ENCODE measurements around the gene LAMB2. TPM values are rescaled to one million over a fixed set of nuclear protein-coding genes. Genes with fewer than 3 reads are reported as not detected.

The LAMB2 gene
- total and polyA plus RNA-seq, 2 of the 8 experiments (the other 6 are each of a cell fraction or from before 2014, with no cell fraction given): 112 to 153 TPM

- Histone ChIP-seq H2AK5ac (ENCODE audit: low read depth, low read length) (0 out of 2 replicates have a peak within 1 kb of the TSS, but pooled peaks have one; percentile 39), H2BK5ac (ENCODE audit: low read depth, low read length) (peak within 1 kb of the TSS; percentile 97), H3K79me2 (ENCODE audit: control insufficient read depth in 1 of 2, insufficient read depth in 2 of 2, low read length in 2 of 2) (peaks cover 0 to 14% of the 10 kb centered on the region in 2 experiments; a peak in 2 of 4 replicates), H2BK120ac (replicated peaks; ENCODE audit: low read depth, low read length) (no peak within 1 kb of the TSS), H3K4me3 (ENCODE audit: extremely low read depth in 1 of 4, insufficient read depth in 2 of 4, low read depth in 3 of 4, low read length in 4 of 4) (peak within 1 kb of the TSS; percentile 82 to 87 (median 84)), H2AFZ (ENCODE audit: low read length) (peak within 1 kb of the TSS; percentile 85; the same call in 1 of the 2 replicates), H2BK12ac (ENCODE audit: low read depth, low read length) (no peak within 1 kb of the TSS), H3K9me3 (ENCODE audit: insufficient read depth in 2 of 2, low read depth in 1 of 2, low read length in 1 of 2) (no peaks in the 10 kb centered on the region), H4K91ac (replicated peaks; ENCODE audit: insufficient read length, low read length) (peak within 1 kb of the TSS; percentile 48), H3K4ac (replicated peaks; ENCODE audit: insufficient read length, low read depth, low read length) (peak within 1 kb of the TSS; percentile 33), H4K8ac (ENCODE audit: extremely low read depth, insufficient read depth, low read length) (peak within 1 kb of the TSS; percentile 93; the same call in 1 of the 2 replicates), H3K27me3 (replicated peaks in 1 of 4; ENCODE audit: control insufficient read depth in 3 of 4, extremely low read depth in 1 of 4, insufficient read depth in 3 of 4, low read length in 3 of 4) (no peaks in the 10 kb centered on the region), H3K79me1 (ENCODE audit: low read depth, low read length) (no peaks in the 10 kb centered on the region; the same call in 1 of the 2 replicates), H4K5ac (ENCODE audit: insufficient read length, low read depth, low read length) (peak within 1 kb of the TSS; percentile 84), H2BK20ac (ENCODE audit: low read length) (no peak within 1 kb of the TSS), H4K20me1 (replicated peaks in 1 of 2; ENCODE audit: control insufficient read depth in 1 of 2, insufficient read depth in 2 of 2, low read length in 2 of 2) (peaks cover 4 to 6% of the 10 kb centered on the region in 2 experiments), H3K36me3 (ENCODE audit: control insufficient read depth in 2 of 4, insufficient read depth in 4 of 4, low read length in 3 of 4) (peaks cover 24 to 43% (median 33%) of the 10 kb centered on the region in 4 experiments), H3K56ac (replicated peaks; ENCODE audit: insufficient read length, low read depth, low read length) (peak within 1 kb of the TSS; percentile 62), H3K14ac (ENCODE audit: insufficient read length) (no peak within 1 kb of the TSS), H3K23me2 (ENCODE audit: low read depth, low read length) (peaks cover 8% of the 10 kb centered on the region), H3K4me1 (replicated peaks in 1 of 4; ENCODE audit: control insufficient read depth in 3 of 4, insufficient read depth in 4 of 4, low read length in 3 of 4) (peaks cover 0 to 9% (median 3%) of the 10 kb centered on the region in 4 experiments; a peak in 5 of 7 replicates), H3K9ac (replicated peaks in 1 of 4; ENCODE audit: extremely low read depth in 1 of 4, low read depth in 3 of 4, low read length in 3 of 4) (peak within 1 kb of the TSS; percentile 82 to 94 (median 92)), H3K23ac (ENCODE audit: insufficient read length) (no peak within 1 kb of the TSS), H3K27ac (ENCODE audit: low read depth, low read length) (peak within 1 kb of the TSS; percentile 96), H2BK15ac (ENCODE audit: low read length) (peak within 1 kb of the TSS; percentile 99; the same call in 1 of the 2 replicates), H3K18ac (ENCODE audit: extremely low read depth, low read length) (peak within 1 kb of the TSS; percentile 99), H3K4me2 (ENCODE audit: insufficient read depth in 1 of 2, low read depth in 2 of 2, low read length in 2 of 2) (peak within 1 kb of the TSS; percentile 78 to 79)
- ChIA-PET CTCF (ENCODE audit: partially characterized antibody) (interaction anchor here (1.0 to 4.5 kb wide), 5 partner anchors 9 to 84 kb away, joined by 3 to 34 read pairs (median 5); partner anchors contain the start of genes QRICH1 and USP19), POLR2A (ENCODE audit: partially characterized antibody) (interaction anchor here (0.6 to 27.9 kb wide), 14 partner anchors 5 to 115 kb away, joined by 3 to 508 read pairs (median 6); partner anchors contain the start of genes DALRD3, IMPDH2, LAMB2 and NDUFAF3)
- DNase-seq (ENCODE audit: low read depth in 1 of 2, low spot score in 2 of 2): peak; percentile 81 to 96
- 4% methylated on average over 33 of the region's 50 CpGs; no CpG with 5 or more reads in 1 of the 2 experiments for WGBS, 2 experiments (ENCODE audit: extremely low coverage in 1 of 2, insufficient coverage in 1 of 2, insufficient read length in 1 of 2, insufficient replicate concordance in 2 of 2, low coverage in 1 of 2, low lambda C conversion rate in 2 of 2, missing lambda C conversion rate in 1 of 2)
- peak; percentile 65 for FAIRE-seq
- TF ChIP-seq FOSL1 (IDR thresholded peaks at IDR 0.05; ENCODE audit: insufficient read depth, low read depth, low read length) (no peak), USF2 (IDR thresholded peaks at IDR 0.05; ENCODE audit: low read length) (no peak), SP4 (IDR thresholded peaks at IDR 0.05; ENCODE audit: low read length) (peak; percentile 52; the same call in 1 of the 2 replicates), KDM5A (IDR thresholded peaks at IDR 0.05; ENCODE audit: low read length) (peak; percentile 77; the same call in 1 of the 2 replicates), CBX8 (IDR thresholded peaks at IDR 0.05; ENCODE audit: borderline replicate concordance, low read depth, low read length) (no peak), TAF7 (optimal IDR thresholded peaks at IDR 0.05; ENCODE audit: borderline replicate concordance, low read depth, low read length) (no peak), POU5F1 (IDR thresholded peaks at IDR 0.05; ENCODE audit: low read depth, low read length) (no peak), KDM4A (IDR thresholded peaks at IDR 0.05; ENCODE audit: low read depth, low read length, severe bottlenecking) (peak; percentile 30), EGR1 (IDR thresholded peaks at IDR 0.05; ENCODE audit: borderline replicate concordance, low read depth, low read length) (no peak)
Observed at GRCh38 chr3:49104427-49105291, 28.2 kb downstream of the LAMB2 start, which contains the start of gene QARS1. TSS of gene QARS1 (minus strand) at chr3:49104757. CDS start at chr3:49104733, 24 bp downstream.
